CD14-positive monocyte (primary cell): ENCODE data around the gene SLC23A1. TPM values are rescaled to one million over a fixed set of nuclear protein-coding genes. Genes with fewer than 3 reads are reported as not detected.

Experiments
- DNase-seq, 3 donors: peaks; one replicate each; pipeline ENCODE4 v3.0.0-alpha.2; 2011 to 2022
- H2AFZ ChIP-seq: 2 replicates; pipeline ENCODE4 v1.6.0; 2012; ENCODE audit warnings: mild to moderate bottlenecking, low read depth, low read length, inconsistent platforms; ENCODE audit not compliant: insufficient read depth, poor library complexity, severe bottlenecking
- H3K27ac ChIP-seq, 2 donors: 1 replicate in 1 of 2; 2 replicates in 1 of 2; pipeline ENCODE4 v1.5.1; 2012 to 2013; ENCODE audit warnings: low read length in 2 of 2, control low read depth in 1 of 2, inconsistent platforms in 1 of 2, low read depth in 1 of 2, mild to moderate bottlenecking in 1 of 2
- H3K27me3 ChIP-seq, 2 donors: one replicate each; pipeline versions ENCODE4 v1.6.0 to v1.6.1; 2011 to 2013; ENCODE audit warnings: low read length in 2 of 2; ENCODE audit not compliant: control insufficient read depth in 2 of 2, insufficient read depth in 2 of 2
- H3K36me3 ChIP-seq, 2 donors: replicated peaks in 1 of 2; 1 replicate in 1 of 2; 2 replicates in 1 of 2; pipeline versions ENCODE4 v1.5.1 to v1.6.1; 2012 to 2013; ENCODE audit warnings: low read length in 2 of 2, control low read depth in 1 of 2, inconsistent platforms in 1 of 2, mild to moderate bottlenecking in 1 of 2; ENCODE audit not compliant: insufficient read depth in 2 of 2, control insufficient read depth in 1 of 2
- H3K4me1 ChIP-seq, 2 donors: 1 replicate in 1 of 2; 2 replicates in 1 of 2; pipeline versions ENCODE4 v1.5.1 to v1.6.1; 2012 to 2013; ENCODE audit warnings: low read length in 2 of 2, control low read depth in 1 of 2, inconsistent platforms in 1 of 2, mild to moderate bottlenecking in 1 of 2, moderate library complexity in 1 of 2; ENCODE audit not compliant: insufficient read depth in 2 of 2, control insufficient read depth in 1 of 2
- H3K4me2 ChIP-seq: replicated peaks from 2 replicates; pipeline ENCODE3; 2012; ENCODE audit warnings: low read length, moderate library complexity, mild to moderate bottlenecking; ENCODE audit not compliant: poor library complexity, severe bottlenecking; ENCODE audit errors: extremely low read depth
- H3K4me3 ChIP-seq, 3 experiments: fragments of 200-600 bp in 1 of 3; sonication (generic) in 1 of 3; replicated peaks in 1 of 3; 1 replicate in 2 of 3; 2 replicates in 1 of 3; pipeline ENCODE4 v1.5.1; 2011 to 2013; ENCODE audit warnings: low read length in 3 of 3, mild to moderate bottlenecking in 3 of 3, control low read depth in 2 of 3, low read depth in 2 of 3, inconsistent platforms in 1 of 3, moderate library complexity in 1 of 3
- H3K79me2 ChIP-seq: 2 replicates; pipeline ENCODE4 v1.6.0; 2012; ENCODE audit warnings: mild to moderate bottlenecking, control low read depth, inconsistent platforms, low read length, moderate library complexity; ENCODE audit not compliant: insufficient read depth
- H3K9ac ChIP-seq: 2 replicates; pipeline ENCODE4 v1.6.0; 2017; ENCODE audit warnings: low read length, mild to moderate bottlenecking; ENCODE audit not compliant: insufficient read depth, poor library complexity, severe bottlenecking
- H3K9me3 ChIP-seq, 2 donors: replicated peaks in 1 of 2; 1 replicate in 1 of 2; 2 replicates in 1 of 2; pipeline versions ENCODE4 v1.5.1 to v1.6.1; 2012 to 2013; ENCODE audit warnings: low read length in 2 of 2, control low read depth in 1 of 2; ENCODE audit not compliant: control insufficient read depth in 1 of 2, insufficient read depth in 1 of 2
- H4K20me1 ChIP-seq: 2 replicates; pipeline ENCODE4 v1.6.0; 2012; ENCODE audit warnings: mild to moderate bottlenecking, low read length, control low read depth, moderate library complexity; ENCODE audit not compliant: insufficient read depth
- H3K27ac Mint-ChIP-seq, 7 donors: one replicate each; pipeline ENCODE4 v1.8.0; 2020; ENCODE audit warnings: mild to moderate bottlenecking in 7 of 7, mixed read lengths in 7 of 7, moderate library complexity in 6 of 7, inconsistent platforms in 2 of 7
- H3K27me3 Mint-ChIP-seq, 3 donors: one replicate each; pipeline ENCODE4 v1.8.0; 2021 to 2022; ENCODE audit warnings: low read depth in 3 of 3, mild to moderate bottlenecking in 3 of 3, mixed read lengths in 3 of 3, moderate library complexity in 3 of 3, inconsistent platforms in 1 of 3
- H3K36me3 Mint-ChIP-seq, 2 donors: one replicate each; pipeline ENCODE4 v1.8.0; 2020; ENCODE audit warnings: mixed read lengths in 2 of 2, inconsistent platforms in 1 of 2, mild to moderate bottlenecking in 1 of 2
- H3K4me1 Mint-ChIP-seq: one replicate; pipeline ENCODE4 v1.8.0; 2020; ENCODE audit warnings: mild to moderate bottlenecking, mixed read lengths
- H3K4me3 Mint-ChIP-seq, 2 donors: one replicate each; pipeline ENCODE4 v1.8.0; 2020; ENCODE audit warnings: mild to moderate bottlenecking in 2 of 2, mixed read lengths in 2 of 2, moderate library complexity in 1 of 2
- H3K9me3 Mint-ChIP-seq, 7 donors: one replicate each; pipeline ENCODE4 v1.8.0; 2020 to 2022; ENCODE audit warnings: mixed read lengths in 7 of 7, mild to moderate bottlenecking in 6 of 7, moderate library complexity in 6 of 7, inconsistent platforms in 2 of 7
- CTCF ChIP-seq: fragments of 200-600 bp; IDR thresholded peaks from one replicate; pipeline ENCODE4 v1.8.0; 2022; ENCODE audit warnings: antibody characterized with exemption, mild to moderate bottlenecking
- WGBS: methylation state at CpG from one replicate; pipeline ENCODE4 v1.1.5; 2013; ENCODE audit warnings: missing lambda C conversion rate; ENCODE audit not compliant: insufficient coverage; 5-methylcytosine and 5-hydroxymethylcytosine counted together
- intact Hi-C, 2 donors: fragments of 100-400 bp; cut with micrococcal nuclease; formaldehyde crosslinking; loops; one replicate each; pipeline versions ENCODE4 v1.15.0 to v1.15.1; 2023
- polyA plus RNA-seq, 3 donors: library from polyadenylated mRNA; depleted of rRNA in 1 of 3; unstranded in 2 of 3; stranded (reverse) in 1 of 3; fragments of 300-500 nt in 2 of 3; fragments of >200 nt in 1 of 3; fragmentation: Illumina TruSeq in 2 of 3; gene quantifications; 1 replicate in 2 of 3; 2 replicates in 1 of 3; pipeline ENCODE4 v1.2.3, GENCODE V29; 2012 to 2021

SLC23A1 gene
- polyA plus RNA-seq, 3 donors: not detected

GRCh38 chr5:139413153-139413552 is 30.1 kb upstream of the SLC23A1 start:
- H3K9ac ChIP-seq: no peak overlapping the region
- Mint-ChIP-seq H3K4me1 (no peaks in the 10 kb centered on the region), H3K27me3 (no peaks in the 10 kb centered on the region), H3K27ac (no peak overlapping the region), H3K9me3 (no peaks in the 10 kb centered on the region), H3K36me3 (no peaks in the 10 kb centered on the region), H3K4me3 (no peak overlapping the region)
- no peak overlapping the region for H3K27ac ChIP-seq
- no peaks in the 10 kb centered on the region for H3K36me3 ChIP-seq
- DNase-seq: no peak
- H3K4me1 ChIP-seq: no peaks in the 10 kb centered on the region
- intact Hi-C loops: no loop called here
- H3K4me2 ChIP-seq: no peak overlapping the region
- 96% methylated on average over 5 of the region's 6 CpGs for WGBS
- H3K4me3 ChIP-seq: no peak overlapping the region
- no peaks in the 10 kb centered on the region for H3K27me3 ChIP-seq
- H4K20me1 ChIP-seq: no peaks in the 10 kb centered on the region
- no peak overlapping the region for H2AFZ ChIP-seq
- H3K79me2 ChIP-seq: no peaks in the 10 kb centered on the region
- TF ChIP-seq CTCF: no peak
- no peaks in the 10 kb centered on the region for H3K9me3 ChIP-seq

- intact Hi-C loops: no loop called here
- TF ChIP-seq CTCF: no peak
- no peak overlapping the region for H3K27ac Mint-ChIP-seq
Measured at GRCh38 chr5:139410993-139411828, 28.1 kb upstream of the SLC23A1 start.

More at GRCh38 chr5:139410993-139411828, 28.1 kb upstream of the SLC23A1 start:
- H3K36me3 Mint-ChIP-seq: no peaks in the 10 kb centered on the region
- no peaks in the 10 kb centered on the region for H3K9me3 ChIP-seq
- no peak overlapping the region for H3K4me3 Mint-ChIP-seq
- H3K27ac ChIP-seq: no peak overlapping the region
- H3K4me2 ChIP-seq: no peak overlapping the region
- peaks cover 5% of the 10 kb centered on the region for H3K4me1 Mint-ChIP-seq
- no peaks in the 10 kb centered on the region for H3K9me3 Mint-ChIP-seq
- H2AFZ ChIP-seq: no peak overlapping the region
- H3K27me3 ChIP-seq: no peaks in the 10 kb centered on the region
- WGBS: 100% methylated on average over 4 of the region's 17 CpGs
- H4K20me1 ChIP-seq: no peaks in the 10 kb centered on the region
- no peaks in the 10 kb centered on the region for H3K79me2 ChIP-seq
- no peak for DNase-seq
- no peak overlapping the region for H3K9ac ChIP-seq
- no peaks in the 10 kb centered on the region for H3K4me1 ChIP-seq
- H3K4me3 ChIP-seq: no peak overlapping the region
- H3K36me3 ChIP-seq: no peaks in the 10 kb centered on the region
- peaks cover 0 to 2% (median 0%) of the 10 kb centered on the region in 3 donors for H3K27me3 Mint-ChIP-seq
